Pancreas (tissue), 10 donors: Measurements from ENCODE around the gene ABCC8. TPM values are rescaled to one million over a fixed set of nuclear protein-coding genes. Genes with fewer than 3 reads are reported as not detected.

Experiments used
- ATAC-seq, 4 donors: fragments of 200-7000 bp; cut with Tn5 transposase; one replicate each; pipeline versions ENCODE4 v1.8.0 to v1.9.1; 2020; ENCODE audit warnings: mild to moderate bottlenecking in 4 of 4, moderate library complexity in 4 of 4
- DNase-seq, 6 donors: peaks; one replicate each; pipeline ENCODE4 v3.0.0-alpha.2; 2020
- FAIRE-seq: peaks from 2 replicates; lab custom pipeline; 2012; peaks lifted over from hg19 to GRCh38; lab: Jason Lieb, UNC
- H3K27ac ChIP-seq, 4 donors: fragments of 200-600 bp; sonication (generic); 1 replicate in 3 of 4; 2 replicates in 1 of 4; pipeline versions ENCODE4 v1.5.0 to v1.8.0; 2020
- H3K27me3 ChIP-seq, 4 donors: fragments of 200-600 bp; one replicate each; pipeline ENCODE4 v1.8.0; 2021
- H3K36me3 ChIP-seq, 3 donors: fragments of 200-600 bp; sonication (generic) in 1 of 3; one replicate each; pipeline versions ENCODE4 v1.5.0 to v1.8.0; 2020 to 2021
- H3K4me1 ChIP-seq, 3 donors: fragments of 200-600 bp; one replicate each; pipeline ENCODE4 v1.8.0; 2021
- H3K4me3 ChIP-seq, 4 donors: fragments of 200-600 bp; sonication (generic) in 2 of 4; one replicate each; pipeline versions ENCODE4 v1.5.0 to v1.8.0; 2020 to 2021
- H3K9me3 ChIP-seq, 4 donors: fragments of 200-600 bp; one replicate each; pipeline ENCODE4 v1.8.0; 2021
- WGBS, 2 donors: extraction: QIAGEN DNeasy Blood & Tissue Kit; methylation state at CpG; one replicate each; pipeline ENCODE4 v1.1.7; 2013; 5-methylcytosine and 5-hydroxymethylcytosine counted together
- intact Hi-C, 3 donors: fragments of 100-400 bp; cut with DNase I; formaldehyde crosslinking; loops; one replicate each; pipeline versions ENCODE4 v1.11.1 to v1.14.2; 2022
- polyA plus RNA-seq, 2 donors: library from polyadenylated mRNA; stranded (reverse); fragments of 200-250 nt; gene quantifications; one replicate each; pipeline ENCODE4 v1.2.3, GENCODE V29; 2013
- total RNA-seq, 6 donors: library from RNA; stranded (reverse); fragmentation: NEBNext Ultra II Directional in 4 of 6; extraction: Animal tissue kit (Norgen Biotek cat#: 25700) in 4 of 6; gene quantifications; one replicate each; pipeline versions ENCODE4 v1.2.1 to v1.2.4, GENCODE V29; 2021 to 2023
- TF ChIP-seq, protein P1 (sequence below), 4 donors: fragments of 200-600 bp; sonication (generic) in 3 of 4; IDR thresholded peaks; one replicate each; pipeline versions ENCODE4 v1.5.0 to v1.8.0; 2021; ENCODE audit warnings: antibody characterized with exemption in 4 of 4
- donor health status: healthy with polysubstance abuse.
- donor health status: DM: no; HTN: no; CAD: no; lungs with moderate emphysema.
- donor health status: DM: no; HTN: no; CAD: no.
- donor health status: control.
- donor health status: control.
- donor health status: Bipolar disorder and iron deficiency.
- donor health status: DM: yes; HTN: yes; CAD: no.
- donor health status: DM: no; HTN: no; CAD: no.
- donor health status: DM: no; HTN: no; CAD: no.
- donor health status: DM: yes; HTN: yes; CAD: no.

Gene ABCC8
- total and polyA plus RNA-seq, 8 donors, result 14.9 to 917 (median 53.2) TPM

DNA sequence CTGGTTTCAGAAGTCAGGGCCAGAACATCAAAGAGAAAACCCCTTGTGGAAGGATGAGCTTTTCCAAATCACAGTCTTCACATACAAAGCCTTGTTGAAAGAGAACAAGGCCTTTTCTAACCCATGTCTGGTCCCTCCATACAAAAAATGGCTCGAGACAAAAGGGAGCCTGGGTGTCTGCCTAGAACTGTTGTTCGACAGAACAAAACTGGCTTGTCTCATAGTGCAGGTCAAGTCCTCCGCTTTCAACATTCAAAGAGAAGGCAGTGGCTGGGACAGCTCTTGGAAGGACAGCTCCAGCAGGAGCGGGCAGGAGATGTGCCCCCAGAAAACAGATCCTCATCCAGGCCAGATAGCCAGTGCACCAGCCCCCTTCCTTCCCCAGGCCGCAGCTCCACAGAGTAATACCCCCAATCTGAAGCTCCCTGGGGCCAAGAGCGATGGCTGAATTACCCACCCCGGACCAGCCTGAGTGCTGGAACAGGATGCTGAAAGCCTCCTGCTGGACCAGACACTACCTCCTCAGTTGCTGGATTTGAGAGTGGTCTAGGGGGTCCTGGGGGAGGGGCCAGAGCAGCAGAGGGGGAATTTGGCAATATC lies 40.0 kb upstream of the ABCC8 start:
- 86% methylated on average over 7 of the region's 7 CpGs for WGBS, 2 donors
- ATAC-seq (no peak), DNase-seq (no peak), FAIRE-seq (no peak)
- intact Hi-C loops, result no loop called here
- no peaks in the 10 kb centered on the region for H3K4me1 ChIP-seq
- TF ChIP-seq, protein P1, sequence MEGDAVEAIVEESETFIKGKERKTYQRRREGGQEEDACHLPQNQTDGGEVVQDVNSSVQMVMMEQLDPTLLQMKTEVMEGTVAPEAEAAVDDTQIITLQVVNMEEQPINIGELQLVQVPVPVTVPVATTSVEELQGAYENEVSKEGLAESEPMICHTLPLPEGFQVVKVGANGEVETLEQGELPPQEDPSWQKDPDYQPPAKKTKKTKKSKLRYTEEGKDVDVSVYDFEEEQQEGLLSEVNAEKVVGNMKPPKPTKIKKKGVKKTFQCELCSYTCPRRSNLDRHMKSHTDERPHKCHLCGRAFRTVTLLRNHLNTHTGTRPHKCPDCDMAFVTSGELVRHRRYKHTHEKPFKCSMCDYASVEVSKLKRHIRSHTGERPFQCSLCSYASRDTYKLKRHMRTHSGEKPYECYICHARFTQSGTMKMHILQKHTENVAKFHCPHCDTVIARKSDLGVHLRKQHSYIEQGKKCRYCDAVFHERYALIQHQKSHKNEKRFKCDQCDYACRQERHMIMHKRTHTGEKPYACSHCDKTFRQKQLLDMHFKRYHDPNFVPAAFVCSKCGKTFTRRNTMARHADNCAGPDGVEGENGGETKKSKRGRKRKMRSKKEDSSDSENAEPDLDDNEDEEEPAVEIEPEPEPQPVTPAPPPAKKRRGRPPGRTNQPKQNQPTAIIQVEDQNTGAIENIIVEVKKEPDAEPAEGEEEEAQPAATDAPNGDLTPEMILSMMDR (IDR thresholded peaks at IDR 0.05), result no peak
- no peaks in the 10 kb centered on the region for H3K36me3 ChIP-seq
- no peak overlapping the region for H3K27ac ChIP-seq
- no peak overlapping the region for H3K4me3 ChIP-seq
- H3K9me3 ChIP-seq, result no peaks in the 10 kb centered on the region
- no peaks in the 10 kb centered on the region for H3K27me3 ChIP-seq

DNA sequence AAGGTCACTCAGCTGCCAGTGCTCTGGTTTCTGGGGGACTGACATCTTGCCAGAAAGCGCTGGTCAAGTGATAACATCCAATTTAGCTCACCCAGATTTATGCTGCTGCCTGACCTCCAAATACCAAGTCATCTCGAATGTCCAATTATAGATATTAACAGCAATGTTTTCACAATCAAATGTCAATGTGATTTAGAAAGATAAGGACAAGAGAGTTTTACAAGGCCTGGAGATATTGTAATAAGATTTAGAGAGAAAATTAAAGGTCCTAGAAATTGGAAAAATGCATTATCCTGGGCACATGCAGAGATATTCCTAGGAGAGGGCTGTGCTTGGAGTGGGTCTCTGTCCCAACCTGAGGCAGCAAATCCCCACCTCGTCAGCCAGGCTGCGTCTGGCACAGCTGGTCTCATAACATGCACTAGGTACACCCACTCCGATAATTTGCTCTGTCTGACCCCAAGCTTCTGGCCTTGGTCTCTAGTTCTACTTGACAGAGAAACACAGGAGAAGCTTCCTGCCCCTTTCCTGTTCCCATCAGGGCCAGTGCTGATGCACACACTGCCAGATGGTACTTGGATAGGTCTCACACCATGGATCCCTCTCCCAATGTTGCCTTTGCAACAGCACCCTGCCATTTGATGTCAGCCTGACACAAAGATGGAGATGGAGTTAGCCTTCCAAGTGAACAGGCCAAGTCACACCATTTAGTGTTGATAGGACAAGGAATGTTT lies 39.0 kb upstream of the ABCC8 start:
- H3K4me3 ChIP-seq, result no peak overlapping the region
- ATAC-seq, result no peak
- H3K36me3 ChIP-seq, result no peaks in the 10 kb centered on the region
- FAIRE-seq, result no peak
- H3K27ac ChIP-seq, result no peak overlapping the region
- H3K9me3 ChIP-seq, result no peaks in the 10 kb centered on the region
- no peaks in the 10 kb centered on the region for H3K4me1 ChIP-seq
- TF ChIP-seq, protein P1 (IDR thresholded peaks at IDR 0.05), result no peak
- 67 to 68% methylated on average over 5 of the region's 5 CpGs for WGBS, 2 donors
- intact Hi-C loops, result no loop called here
- no peaks in the 10 kb centered on the region for H3K27me3 ChIP-seq
- DNase-seq, result no peak

DNA sequence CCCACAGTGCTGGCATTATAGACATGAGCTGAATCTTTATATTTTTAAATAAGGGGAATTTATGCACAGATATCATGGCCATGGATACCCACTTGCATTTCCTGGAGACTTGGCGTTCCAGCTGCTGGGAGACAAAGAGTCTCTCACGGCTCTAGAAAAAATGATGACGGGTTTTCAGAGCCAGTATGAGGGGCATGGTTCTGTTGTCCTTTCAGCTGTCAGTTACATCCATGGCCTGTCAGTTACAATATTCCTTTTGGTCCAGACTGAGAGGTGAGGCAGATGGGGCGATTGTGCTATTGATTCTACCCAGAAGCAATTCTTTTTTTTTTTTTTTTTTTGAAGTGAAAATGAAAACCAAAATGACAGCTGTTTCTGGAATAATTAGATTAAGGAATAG lies 37.8 kb upstream of the ABCC8 start:
- no peak for ATAC-seq
- 76 to 80% methylated on average over 4 of the region's 4 CpGs for WGBS, 2 donors

GRCh38 chr11:17513853-17514252 lies 37.2 kb upstream of the ABCC8 start:
- Histone ChIP-seq H3K27ac (no peak overlapping the region), H3K4me1 (no peaks in the 10 kb centered on the region), H3K9me3 (no peaks in the 10 kb centered on the region), H3K4me3 (no peak overlapping the region), H3K27me3 (no peaks in the 10 kb centered on the region), H3K36me3 (no peaks in the 10 kb centered on the region)
- TF ChIP-seq, protein P1 (IDR thresholded peaks at IDR 0.05), result no peak
- DNase-seq (no peak), FAIRE-seq (no peak), ATAC-seq (no peak)
- intact Hi-C loops, result no loop called here
- 77 to 80% methylated on average over 1 of the region's 1 CpG for WGBS, 2 donors

More for the DNA sequence above, 37.8 kb upstream of the ABCC8 start:
- TF ChIP-seq, protein P1 (IDR thresholded peaks at IDR 0.05), result no peak
- H3K27ac ChIP-seq, result no peak overlapping the region
- H3K9me3 ChIP-seq, result no peaks in the 10 kb centered on the region
- no peaks in the 10 kb centered on the region for H3K4me1 ChIP-seq
- H3K4me3 ChIP-seq, result no peak overlapping the region
- DNase-seq (no peak), FAIRE-seq (no peak)
- no peaks in the 10 kb centered on the region for H3K27me3 ChIP-seq
- intact Hi-C loops, result no loop called here
- H3K36me3 ChIP-seq, result no peaks in the 10 kb centered on the region

DNA sequence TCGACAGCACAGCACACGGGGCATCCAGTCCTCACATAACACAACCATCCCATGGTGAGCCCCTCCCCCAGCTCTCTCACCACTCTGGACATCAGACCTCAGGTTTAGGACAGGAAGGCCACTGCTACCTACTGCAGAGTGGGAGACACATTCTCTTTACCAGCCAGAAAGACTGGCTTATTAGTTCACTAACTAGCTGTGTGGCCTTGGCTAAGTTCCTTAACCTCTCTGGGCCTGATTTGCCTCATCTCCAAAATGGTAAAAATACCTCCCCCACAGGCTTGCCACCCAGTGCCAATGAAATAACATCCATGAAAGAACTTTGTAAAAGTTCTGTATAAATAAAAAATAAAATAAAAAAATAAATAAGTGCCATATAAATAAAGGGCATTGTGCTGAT lies 35.5 kb upstream of the ABCC8 start:
- no peaks in the 10 kb centered on the region for H3K36me3 ChIP-seq
- ATAC-seq (no peak), DNase-seq (no peak), FAIRE-seq (no peak)
- no peak overlapping the region for H3K4me3 ChIP-seq
- TF ChIP-seq, protein P1 (IDR thresholded peaks at IDR 0.05), result no peak
- no peaks in the 10 kb centered on the region for H3K4me1 ChIP-seq
- no peaks in the 10 kb centered on the region for H3K9me3 ChIP-seq
- H3K27me3 ChIP-seq, result no peaks in the 10 kb centered on the region
- no peak overlapping the region for H3K27ac ChIP-seq
- WGBS, 2 donors, result 20 to 36% methylated on average over 2 of the region's 2 CpGs
- intact Hi-C loops, result no loop called here
